Osteocyte (in vitro differentiated cells): ENCODE results near the gene MEGF6. TPM values are rescaled to one million over a fixed set of nuclear protein-coding genes. Genes with fewer than 3 reads are reported as not detected.

ENCODE experiments used
- DNase-seq: peaks from one replicate; pipeline ENCODE4 v3.0.0; 2021; ENCODE audit warnings: mixed read lengths; ENCODE audit not compliant: unreplicated experiment; ENCODE audit errors: extremely low spot score
- H3K27ac Mint-ChIP-seq: one replicate; pipeline ENCODE4 v1.8.0; 2021; ENCODE audit warnings: mild to moderate bottlenecking, mixed read lengths; ENCODE audit not compliant: unreplicated experiment
- H3K27me3 Mint-ChIP-seq: one replicate; pipeline ENCODE4 v1.8.0; 2021; ENCODE audit warnings: mixed read lengths; ENCODE audit not compliant: unreplicated experiment
- H3K36me3 Mint-ChIP-seq: one replicate; pipeline ENCODE4 v1.8.0; 2021; ENCODE audit warnings: mixed read lengths; ENCODE audit not compliant: unreplicated experiment
- H3K4me1 Mint-ChIP-seq: one replicate; pipeline ENCODE4 v1.8.0; 2021; ENCODE audit warnings: mixed read lengths; ENCODE audit not compliant: unreplicated experiment
- H3K4me3 Mint-ChIP-seq: one replicate; pipeline ENCODE4 v1.8.0; 2021; ENCODE audit warnings: mild to moderate bottlenecking, moderate library complexity, mixed read lengths; ENCODE audit not compliant: unreplicated experiment
- H3K9me3 Mint-ChIP-seq: one replicate; pipeline ENCODE4 v1.8.0; 2021; ENCODE audit warnings: mixed read lengths; ENCODE audit not compliant: unreplicated experiment
- CTCF ChIP-seq: fragments of 200-600 bp; sonication (generic); IDR thresholded peaks from 2 replicates; pipeline ENCODE4 v1.5.0; 2021; ENCODE audit warnings: antibody characterized with exemption, mild to moderate bottlenecking, moderate library complexity
- total RNA-seq: library from RNA; stranded (reverse); gene quantifications from 2 replicates; pipeline ENCODE4 v1.2.1, GENCODE V29; 2021

The MEGF6 gene
- total RNA-seq, 1 donor from 2014 or later: 255 TPM

- H3K36me3 Mint-ChIP-seq: peaks cover 30% of the 10 kb centered on the region
- H3K4me1 Mint-ChIP-seq: no peaks in the 10 kb centered on the region
- no peaks in the 10 kb centered on the region for H3K9me3 Mint-ChIP-seq
- no peak for DNase-seq
- no peak for TF ChIP-seq CTCF
- H3K4me3 Mint-ChIP-seq: no peak overlapping the region
- H3K27ac Mint-ChIP-seq: no peak overlapping the region
- no peaks in the 10 kb centered on the region for H3K27me3 Mint-ChIP-seq
Measured at GRCh38 chr1:3632716-3633343, 21.5 kb upstream of the MEGF6 start.

DNA sequence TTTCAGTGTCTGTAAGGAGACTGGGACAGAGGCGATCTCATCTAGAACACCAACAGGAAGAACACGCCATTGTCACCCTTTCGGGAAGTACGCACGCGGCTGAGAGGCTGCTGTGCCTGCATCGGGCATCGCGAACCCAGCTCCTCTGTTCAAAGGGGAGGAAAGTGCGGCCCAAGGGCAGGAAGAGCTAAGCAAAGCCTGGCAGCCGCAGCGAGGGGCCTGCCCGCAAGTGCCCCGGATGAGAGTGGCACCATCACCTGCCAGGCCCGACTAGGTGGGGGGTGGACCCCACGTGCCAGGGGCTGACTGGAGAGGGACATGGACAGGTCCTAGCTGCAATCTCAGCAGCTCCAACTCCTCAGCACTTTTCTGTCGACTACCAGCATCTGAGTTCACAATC is 21.0 kb upstream of the MEGF6 start:
- H3K27ac Mint-ChIP-seq: no peak overlapping the region
- peaks cover 28% of the 10 kb centered on the region for H3K36me3 Mint-ChIP-seq
- no peaks in the 10 kb centered on the region for H3K4me1 Mint-ChIP-seq
- DNase-seq: peak; percentile 82
- no peaks in the 10 kb centered on the region for H3K27me3 Mint-ChIP-seq
- H3K9me3 Mint-ChIP-seq: no peaks in the 10 kb centered on the region
- H3K4me3 Mint-ChIP-seq: no peak overlapping the region
- TF ChIP-seq CTCF: no peak

GRCh38 chr1:3631320-3632260 is 20.3 kb upstream of the MEGF6 start:
- H3K27ac Mint-ChIP-seq: no peak overlapping the region
- no peak for DNase-seq

DNA sequence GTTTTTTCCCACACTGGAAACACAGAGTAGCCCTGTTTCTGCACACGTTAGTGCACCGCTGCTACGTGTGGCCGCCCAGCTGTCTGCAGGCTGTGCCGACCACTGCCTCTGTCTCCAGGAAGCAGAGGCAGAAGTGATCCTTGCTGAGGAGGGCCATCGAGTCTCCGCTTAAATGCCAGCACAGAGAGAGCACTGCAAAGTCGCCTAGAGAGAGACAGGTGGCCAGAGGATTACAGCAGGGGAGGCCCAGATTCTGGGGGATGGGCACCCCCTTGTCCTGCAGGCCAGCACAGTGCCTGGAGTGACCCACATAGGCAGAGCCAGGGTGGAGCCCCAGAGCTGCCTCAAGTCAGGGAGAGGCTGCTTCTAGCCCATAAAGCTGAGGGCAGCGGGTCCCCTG is 19.6 kb upstream of the MEGF6 start:
- DNase-seq: no peak
- Mint-ChIP-seq H3K4me3 (no peak overlapping the region), H3K27me3 (no peaks in the 10 kb centered on the region), H3K4me1 (peaks cover 4% of the 10 kb centered on the region), H3K36me3 (peaks cover 22% of the 10 kb centered on the region), H3K27ac (no peak overlapping the region), H3K9me3 (no peaks in the 10 kb centered on the region)
- TF ChIP-seq CTCF: no peak

More at GRCh38 chr1:3631320-3632260, 20.3 kb upstream of the MEGF6 start:
- no peaks in the 10 kb centered on the region for H3K9me3 Mint-ChIP-seq
- H3K27me3 Mint-ChIP-seq: no peaks in the 10 kb centered on the region
- no peaks in the 10 kb centered on the region for H3K4me1 Mint-ChIP-seq
- no peak overlapping the region for H3K4me3 Mint-ChIP-seq
- peaks cover 23% of the 10 kb centered on the region for H3K36me3 Mint-ChIP-seq
- TF ChIP-seq CTCF: no peak

DNA sequence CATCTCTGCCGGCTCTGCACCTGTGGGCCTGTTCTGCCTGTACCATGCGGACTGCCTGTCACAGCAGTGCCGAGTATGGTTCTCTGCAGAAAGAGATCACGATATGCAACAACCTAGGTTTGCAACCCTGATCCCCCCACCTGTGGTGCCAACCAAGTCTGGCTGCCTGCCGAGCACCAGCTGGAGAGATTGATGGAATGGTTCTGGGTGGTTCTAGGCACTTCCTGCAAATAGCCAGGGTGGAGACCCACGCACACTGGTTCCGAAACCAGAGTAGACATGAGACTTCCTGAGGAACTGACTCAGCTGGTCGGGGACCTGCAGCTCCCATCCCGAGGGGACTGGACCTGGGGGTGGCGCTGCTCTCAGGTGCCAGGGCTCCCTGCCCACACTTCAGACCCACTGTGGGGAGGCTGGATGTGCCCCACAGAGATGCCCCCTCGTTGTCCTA is 18.9 kb upstream of the MEGF6 start:
- Mint-ChIP-seq H3K4me3 (no peak overlapping the region), H3K9me3 (no peaks in the 10 kb centered on the region), H3K27ac (no peak overlapping the region), H3K4me1 (peaks cover 7% of the 10 kb centered on the region), H3K36me3 (peaks cover 22% of the 10 kb centered on the region), H3K27me3 (no peaks in the 10 kb centered on the region)
- no peak for DNase-seq
- no peak for TF ChIP-seq CTCF
